Left lobe of liver (tissue), 2 donors: ENCODE results near the gene RFX1. TPM values are rescaled to one million over a fixed set of nuclear protein-coding genes. Genes with fewer than 3 reads are reported as not detected.
A peak's percentile ranks its signal among the peaks of the same experiment; 100 is the strongest.
"Not testable (repeated sequence)": the region's sequence is repeated elsewhere in the genome, so short reads cannot be mapped to it uniquely, and the experiment has no call there.

ENCODE experiments used
- ATAC-seq: fragments of 200-7000 bp; cut with Tn5 transposase; one replicate; pipeline ENCODE4 v1.9.1; 2020; ENCODE audit warnings: mild to moderate bottlenecking, moderate library complexity
- DNase-seq: peaks from one replicate; pipeline ENCODE4 v3.0.0-alpha.2; 2020; ENCODE audit warnings: low spot score
- total RNA-seq: library from RNA; stranded (reverse); gene quantifications from one replicate; pipeline ENCODE4 v1.2.1, GENCODE V29; 2021
- donor health status: DM: no; HTN: no; CAD: no; lungs with moderate emphysema.
- donor health status: DM: no; HTN: yes; CAD: no.

Gene RFX1
- total RNA-seq, 1 donor from 2014 or later, result 7.0 TPM

DNA sequence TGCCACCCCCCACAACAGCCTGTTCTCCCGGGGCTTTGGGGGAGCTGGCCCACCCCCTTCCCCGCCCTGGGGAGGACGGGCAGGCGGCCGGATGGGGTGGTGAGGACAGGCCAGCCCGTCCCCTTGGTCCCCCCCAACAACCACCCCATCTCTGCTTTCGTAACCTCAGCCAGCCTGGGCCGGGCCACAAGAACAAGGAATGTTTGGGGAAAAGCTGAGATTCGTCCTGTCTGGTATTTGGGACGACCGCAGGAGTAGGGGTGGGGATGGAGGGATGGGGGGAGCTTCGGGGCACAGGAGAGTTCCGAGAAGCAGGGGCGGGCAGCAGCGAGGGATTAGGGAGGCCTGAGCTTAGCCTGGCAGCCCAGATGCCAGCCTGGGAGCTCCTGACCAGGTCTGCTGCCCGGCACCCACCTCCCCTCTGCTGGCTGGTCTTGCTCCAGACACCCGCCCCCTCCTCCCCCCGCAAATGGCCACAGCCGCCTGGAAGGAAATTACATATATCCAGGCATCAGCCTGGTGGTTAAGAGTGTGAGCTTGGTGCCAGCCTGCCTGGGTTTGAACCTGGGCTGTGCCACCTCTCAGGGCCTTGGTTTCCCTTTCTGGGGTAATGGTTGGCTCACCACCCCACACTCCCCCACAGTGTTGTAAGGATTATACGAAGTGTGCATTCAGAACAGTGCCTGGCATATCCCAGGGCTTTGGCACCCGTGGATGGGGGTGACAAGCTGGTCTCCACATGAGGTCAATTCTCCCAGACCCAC is 67.6 kb downstream of the RFX1 start, which contains the start of gene PODNL1:
Gene PODNL1 (minus strand): TSS at position 117 of the 764 bp plus-strand sequence. CDS start 236 bp downstream, outside the sequence.
- ATAC-seq (no peak), DNase-seq (no peak)

DNA sequence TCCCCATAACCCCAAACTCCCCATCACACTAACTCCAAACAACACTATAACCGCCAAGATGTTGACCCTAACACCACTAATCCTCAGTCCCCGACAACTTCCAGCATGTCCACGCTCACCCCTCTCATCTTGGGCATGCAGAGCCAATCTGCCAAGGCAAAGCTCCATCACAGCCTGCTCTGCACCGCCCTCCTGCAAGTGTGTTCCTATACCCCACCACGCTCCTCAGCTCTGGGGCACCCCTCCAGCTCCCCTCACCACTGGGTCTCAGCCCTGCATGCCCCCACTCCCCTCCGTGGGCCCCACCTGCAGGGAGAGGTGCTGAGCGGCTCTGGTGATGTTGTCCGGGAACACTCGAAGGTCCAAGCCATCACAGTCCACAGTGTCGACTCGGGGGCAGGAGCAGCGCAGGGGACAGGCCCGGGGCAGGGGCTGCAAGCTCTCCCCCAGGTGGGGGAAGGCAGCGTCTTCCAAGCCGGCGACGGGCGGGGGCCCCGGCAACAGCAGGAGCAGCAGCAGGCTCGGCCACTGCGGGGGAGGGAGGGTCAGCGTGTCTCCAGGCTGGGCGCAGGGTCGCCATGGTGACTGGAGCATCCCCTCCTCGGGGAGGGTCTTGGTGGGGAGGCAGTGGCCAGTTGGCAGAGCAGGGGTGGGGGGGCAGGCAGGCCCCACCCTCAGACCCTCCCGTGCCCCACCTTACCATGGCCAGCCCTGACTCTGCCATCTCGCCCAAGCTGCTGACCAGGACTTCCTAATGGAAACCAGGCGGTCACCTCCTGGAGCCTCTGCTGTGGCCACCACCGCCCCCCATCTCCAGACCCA is 68.4 kb downstream of the RFX1 start:
- ATAC-seq (no peak), DNase-seq (no peak)

DNA sequence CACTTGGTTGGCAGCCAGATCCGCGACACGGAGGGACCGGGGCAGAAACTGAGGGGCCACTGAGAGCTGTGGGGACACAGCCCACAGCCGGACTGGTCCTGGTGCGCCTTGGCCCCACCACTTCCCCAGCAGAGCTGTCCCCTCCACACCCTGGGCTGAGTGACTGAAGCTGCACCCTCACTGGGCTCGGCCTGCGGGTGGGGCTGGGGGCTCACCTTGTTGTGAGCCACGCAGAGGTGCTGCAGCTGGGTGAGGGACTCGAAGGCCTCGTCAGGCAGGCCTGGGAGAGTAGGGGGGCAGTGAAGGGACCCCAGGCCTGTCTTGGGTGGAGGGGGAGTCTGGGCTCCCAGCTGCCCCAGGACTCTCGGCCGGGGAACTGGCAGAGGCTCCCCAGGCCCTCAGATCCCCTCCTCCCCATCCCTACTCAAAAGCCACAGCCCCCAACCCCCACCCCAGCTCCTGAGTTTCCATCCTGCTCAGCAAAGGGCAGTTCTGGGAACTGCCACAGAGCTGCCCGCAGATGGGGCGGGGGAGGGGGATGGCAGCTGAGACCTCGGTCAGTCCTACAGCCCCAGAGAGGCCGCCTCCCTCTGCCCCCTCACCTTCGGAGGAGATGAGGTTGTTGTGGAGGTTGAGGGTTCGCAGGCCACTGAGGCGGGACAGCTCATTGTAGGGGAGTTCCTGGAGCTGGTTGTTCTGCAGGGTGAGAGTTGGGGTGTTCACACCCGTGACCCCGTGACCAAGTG is 70.2 kb downstream of the RFX1 start:
- no peak for DNase-seq
- ATAC-seq, result no peak

DNA sequence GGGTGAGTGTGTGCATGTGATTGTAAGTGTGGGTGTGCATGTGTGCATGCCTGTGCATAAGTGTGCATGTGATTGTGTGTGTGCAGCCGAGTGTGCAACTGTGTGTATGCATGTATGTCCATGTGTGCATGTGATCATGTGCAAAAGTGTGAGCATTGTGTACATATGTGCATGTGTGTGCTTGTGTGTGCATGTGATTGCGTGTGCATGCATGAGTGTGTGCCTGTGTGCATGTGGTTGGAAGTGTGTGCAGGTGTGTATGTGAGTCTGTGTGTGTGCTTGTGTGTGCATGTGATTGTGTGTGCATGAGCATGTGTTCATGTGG is 71.4 kb downstream of the RFX1 start:
- DNase-seq, result no peak
- no peak for ATAC-seq

- DNase-seq, result no peak
- peak; percentile 12 for ATAC-seq
These were observed 73.2 kb downstream of the RFX1 start for GRCh38 chr19:13932911-13933393.

GRCh38 chr19:13932149-13932637 is 73.9 kb downstream of the RFX1 start:
- no peak for ATAC-seq
- DNase-seq, result no peak

DNA sequence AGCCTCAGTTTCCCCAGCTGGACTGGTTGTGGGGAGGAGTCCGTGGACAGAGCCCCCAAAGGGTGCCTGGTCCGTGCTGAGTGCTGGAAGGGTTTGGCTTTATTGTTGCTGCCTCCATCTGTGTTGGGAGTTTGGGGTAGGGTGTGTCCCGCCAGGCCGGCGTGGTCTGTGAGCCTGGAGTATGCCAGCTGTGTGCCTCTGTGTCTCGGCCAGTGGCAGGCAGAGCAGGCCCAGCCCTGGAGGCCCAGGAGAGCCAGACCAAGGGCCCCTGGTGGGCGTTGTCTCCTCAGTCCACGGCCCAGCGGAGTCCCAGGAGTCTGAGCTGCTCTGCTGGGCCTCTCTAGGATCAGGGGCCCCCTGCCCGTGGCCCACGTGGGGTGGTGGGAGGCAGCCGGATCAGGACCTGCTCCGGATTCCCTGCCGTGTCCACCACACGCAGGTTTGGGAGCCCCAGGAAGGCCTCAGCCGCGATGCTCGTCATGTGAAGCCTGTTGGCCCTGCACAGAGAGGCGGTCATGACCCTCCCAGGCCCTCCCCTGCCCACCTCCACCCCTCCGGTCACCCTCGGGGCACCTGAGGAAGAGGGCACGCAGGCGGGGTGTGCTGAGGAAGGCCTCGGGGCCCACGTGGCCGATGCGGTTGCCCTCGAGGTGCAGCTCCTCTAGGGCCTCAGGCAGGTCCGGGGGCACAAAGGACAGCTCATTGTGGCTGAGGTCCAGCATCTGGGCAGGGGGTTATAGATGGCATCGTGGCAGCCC is 74.5 kb downstream of the RFX1 start:
- DNase-seq (no peak), ATAC-seq (no peak)

GRCh38 chr19:13930402-13930801 is 75.7 kb downstream of the RFX1 start:
- DNase-seq (no peak), ATAC-seq (no peak)

DNA sequence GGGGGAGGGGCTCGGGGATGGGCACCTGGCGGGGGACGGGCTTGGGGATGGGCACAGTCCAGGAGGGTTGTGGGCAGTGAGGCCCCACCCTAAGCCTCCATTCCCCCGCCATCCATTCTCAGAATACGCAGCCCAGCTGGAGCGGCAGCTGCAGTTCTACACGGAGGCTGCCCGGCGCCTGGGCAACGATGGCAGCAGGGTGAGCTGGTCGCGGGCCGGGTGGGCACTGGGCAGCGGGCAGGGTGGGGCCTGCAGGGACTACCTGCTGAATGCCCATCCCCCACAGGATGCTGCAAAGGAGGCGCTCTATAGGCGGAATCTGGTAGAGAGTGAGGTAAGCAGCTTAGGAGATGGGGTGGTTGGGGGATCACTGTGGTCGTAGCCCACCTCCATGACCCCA is 76.2 kb downstream of the RFX1 start:
- no peak for ATAC-seq
- DNase-seq, result no peak

DNA sequence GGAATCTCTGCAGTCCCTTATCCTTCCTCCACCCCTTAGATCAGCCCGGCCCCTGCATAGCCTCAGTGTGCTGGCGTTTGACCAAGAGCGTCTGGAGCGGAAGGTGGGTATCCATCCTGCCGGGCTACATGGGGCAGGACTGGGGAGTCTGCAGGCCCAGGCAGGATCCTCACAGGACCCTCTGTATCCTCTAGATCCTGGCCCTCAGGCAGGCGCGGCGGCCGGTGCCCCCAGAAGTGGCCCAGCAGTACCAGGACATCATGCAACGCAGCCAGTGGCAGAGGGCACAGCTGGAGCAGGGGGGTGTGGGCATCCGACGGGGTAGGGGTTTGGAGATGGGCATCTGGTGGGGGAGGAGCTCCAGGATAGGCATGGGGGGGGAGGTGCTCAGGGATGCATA is 76.8 kb downstream of the RFX1 start:
- ATAC-seq, result no peak
- DNase-seq, result no peak

- ATAC-seq, result peak; percentile 49
These were observed 79.4 kb downstream of the RFX1 start for GRCh38 chr19:13926715-13927114.

GRCh38 chr19:13926010-13926409 is 80.1 kb downstream of the RFX1 start:
- DNase-seq (no peak), ATAC-seq (no peak)

More at GRCh38 chr19:13926715-13927114, 79.4 kb downstream of the RFX1 start:
- no peak for DNase-seq

DNA sequence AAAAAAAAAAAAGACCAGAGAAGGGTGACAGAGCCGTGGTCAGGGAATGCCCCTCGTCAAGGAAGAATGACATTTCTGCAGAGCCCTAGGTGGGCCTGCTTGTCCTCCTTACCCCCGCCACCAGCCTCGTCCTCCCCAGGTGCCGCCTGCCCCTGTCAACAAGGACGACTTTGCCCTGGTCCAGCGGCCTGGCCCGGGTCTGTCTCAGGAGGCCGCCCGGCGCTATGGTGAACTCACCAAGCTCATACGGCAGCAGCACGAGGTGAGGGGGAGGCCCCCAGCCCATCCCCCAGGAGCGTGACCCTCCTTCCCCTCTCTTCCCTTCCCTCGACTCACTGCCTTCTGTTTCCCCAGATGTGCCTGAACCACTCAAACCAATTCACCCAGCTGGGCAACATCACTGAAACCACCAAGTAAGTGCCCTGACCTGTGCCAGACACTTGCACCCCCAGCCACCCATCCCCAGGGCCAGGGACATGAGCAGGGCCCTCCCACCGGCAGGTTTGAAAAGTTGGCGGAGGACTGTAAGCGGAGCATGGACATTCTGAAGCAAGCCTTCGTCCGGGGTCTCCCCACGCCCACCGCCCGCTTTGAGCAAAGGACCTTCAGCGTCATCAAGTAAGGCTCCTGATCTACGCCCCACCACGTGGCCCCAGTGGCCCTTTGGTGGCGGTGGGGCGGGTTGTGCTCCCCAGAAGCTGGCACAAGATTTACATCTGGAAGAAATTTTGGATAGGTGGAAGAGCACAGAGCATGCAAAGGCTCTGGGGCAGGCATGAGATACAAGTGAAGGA is 82.7 kb downstream of the RFX1 start:
- DNase-seq (no peak), ATAC-seq (no peak)

- ATAC-seq, DNase-seq: not testable (repeated sequence)
These were observed 84.0 kb downstream of the RFX1 start for GRCh38 chr19:13922118-13922517.

DNA sequence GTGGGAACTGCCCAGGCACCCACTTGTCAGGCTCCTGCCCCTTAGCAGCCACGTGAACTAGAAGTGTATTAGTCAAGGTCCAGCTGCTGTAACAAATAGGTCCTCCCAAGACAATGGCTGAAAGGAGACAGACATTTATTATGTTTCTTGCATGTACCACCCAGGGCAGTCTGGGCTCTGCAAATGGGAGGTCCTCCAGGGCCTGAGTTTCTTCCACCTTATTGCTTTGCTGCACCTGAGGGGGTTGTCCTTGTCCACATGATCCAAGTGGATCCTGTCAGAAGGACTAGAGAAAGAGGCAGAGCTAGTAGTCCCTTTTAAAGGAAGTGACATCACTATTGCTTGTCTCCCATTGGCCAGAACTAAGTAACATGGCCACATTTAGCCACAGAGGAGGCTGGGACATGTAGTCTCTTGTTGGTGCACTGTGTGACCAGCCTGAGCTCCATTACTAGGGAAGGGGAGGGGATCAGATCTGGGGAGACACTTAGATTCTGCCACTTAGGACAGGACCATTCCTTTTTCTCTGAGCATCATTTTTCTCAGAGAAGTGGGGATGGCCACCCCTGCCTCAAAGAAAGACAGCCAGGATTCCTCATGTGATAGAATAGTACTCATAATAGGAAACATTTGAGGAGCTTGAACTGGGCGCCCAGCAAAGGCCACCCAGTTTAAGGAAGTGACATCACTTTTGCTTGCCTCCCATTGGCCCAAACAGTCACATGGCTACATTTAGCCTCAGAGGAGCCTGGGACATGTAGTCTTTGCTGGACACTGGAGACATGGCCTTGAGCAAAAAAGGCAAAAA is 85.0 kb downstream of the RFX1 start:
- ATAC-seq, result peak; percentile 28
- DNase-seq, result no peak

GRCh38 chr19:13920524-13920923 is 85.6 kb downstream of the RFX1 start:
- DNase-seq, result no peak

DNA sequence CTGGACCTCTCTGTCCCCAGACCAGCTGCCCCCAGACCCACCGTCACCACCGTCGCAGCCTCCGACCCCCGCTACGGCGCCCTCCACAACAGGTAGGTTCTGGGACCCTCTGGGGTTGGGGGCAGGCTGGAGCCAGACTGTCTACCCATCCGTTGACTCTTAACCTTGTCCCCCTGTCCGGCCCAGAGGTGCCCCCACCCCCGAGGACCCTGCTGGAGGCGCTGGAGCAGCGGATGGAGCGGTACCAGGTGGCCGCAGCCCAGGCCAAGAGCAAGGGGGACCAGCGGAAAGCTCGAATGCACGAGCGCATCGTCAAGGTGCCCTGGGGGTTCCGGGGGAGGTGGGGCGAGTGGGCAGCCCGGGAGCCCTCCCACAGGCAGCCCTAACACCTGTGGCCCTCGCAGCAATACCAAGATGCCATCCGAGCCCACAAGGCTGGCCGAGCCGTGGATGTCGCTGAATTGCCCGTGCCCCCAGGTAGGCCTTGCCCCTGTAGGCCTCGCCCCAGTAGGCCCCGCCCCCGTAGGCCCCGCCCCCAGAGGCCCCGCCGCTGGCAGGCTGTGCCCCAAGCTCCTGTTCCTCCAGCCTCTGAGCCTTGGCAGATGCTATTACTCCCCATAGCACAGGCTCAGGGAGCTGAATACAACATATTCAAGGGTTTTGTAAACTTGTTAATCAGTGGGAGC is 87.3 kb downstream of the RFX1 start:
- ATAC-seq, result no peak
- DNase-seq, result no peak

More at GRCh38 chr19:13920524-13920923, 85.6 kb downstream of the RFX1 start:
- no peak for ATAC-seq

DNA sequence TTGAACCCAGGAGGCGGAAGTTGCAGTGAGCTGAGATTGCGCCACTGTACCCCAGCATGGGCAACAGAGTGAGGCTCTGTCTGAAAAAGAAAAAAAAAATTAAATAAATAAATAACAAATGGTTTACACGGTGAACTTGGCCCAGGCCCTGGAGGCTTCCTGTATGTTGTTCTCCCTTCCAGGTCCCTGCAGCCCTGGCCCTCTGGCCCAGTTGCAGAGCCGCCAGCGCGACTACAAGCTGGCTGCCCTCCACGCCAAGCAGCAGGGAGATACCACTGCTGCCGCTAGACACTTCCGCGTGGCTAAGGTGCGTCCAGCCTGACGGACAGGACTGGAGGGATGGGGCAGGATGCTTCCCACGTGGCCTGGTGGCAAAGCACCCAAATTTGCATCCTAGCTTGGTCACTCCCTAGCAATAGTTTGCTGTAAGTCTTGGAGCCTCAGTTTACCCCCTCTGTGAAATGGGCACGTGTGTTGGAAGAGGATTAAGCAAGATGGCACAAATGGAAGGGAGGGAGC is 88.2 kb downstream of the RFX1 start:
- ATAC-seq (peak; percentile 94), DNase-seq (peak; percentile 92)
